B cell (primary cell): Measurements from ENCODE around the gene SALL1.

Experiments
- EZH2 ChIP-seq: IDR thresholded peaks from 2 replicates; pipeline ENCODE4 v1.6.1; 2012; ENCODE audit warnings: borderline replicate concordance, low read depth, mild to moderate bottlenecking, moderate library complexity, low read length; ENCODE audit not compliant: insufficient read depth, poor library complexity, severe bottlenecking
- TF ChIP-seq, protein P1 (sequence below): fragments of 200-600 bp; IDR thresholded peaks from one replicate; pipeline ENCODE4 v1.8.0; 2022; ENCODE audit warnings: antibody characterized with exemption, mild to moderate bottlenecking

DNA sequence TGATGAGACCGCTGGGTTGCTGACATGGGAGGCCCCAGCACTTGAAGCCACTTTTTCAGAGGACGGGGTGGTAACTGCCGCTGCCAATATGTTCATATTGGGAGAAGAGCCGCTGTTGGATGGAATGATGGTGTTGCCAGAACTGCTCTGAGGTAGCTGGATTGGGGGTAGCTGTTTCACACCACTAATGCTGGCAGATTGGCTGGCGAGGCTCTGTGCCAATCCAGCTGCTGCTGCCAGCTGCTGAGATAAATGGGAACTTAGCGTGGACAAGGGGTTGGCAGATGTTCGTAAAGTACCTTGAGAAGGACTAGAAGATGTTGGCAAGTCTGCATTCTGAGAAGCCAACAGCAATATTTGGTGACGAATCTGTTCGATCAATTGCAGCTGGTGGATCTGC is 10.0 kb downstream of the SALL1 start:
- TF ChIP-seq, protein P1, sequence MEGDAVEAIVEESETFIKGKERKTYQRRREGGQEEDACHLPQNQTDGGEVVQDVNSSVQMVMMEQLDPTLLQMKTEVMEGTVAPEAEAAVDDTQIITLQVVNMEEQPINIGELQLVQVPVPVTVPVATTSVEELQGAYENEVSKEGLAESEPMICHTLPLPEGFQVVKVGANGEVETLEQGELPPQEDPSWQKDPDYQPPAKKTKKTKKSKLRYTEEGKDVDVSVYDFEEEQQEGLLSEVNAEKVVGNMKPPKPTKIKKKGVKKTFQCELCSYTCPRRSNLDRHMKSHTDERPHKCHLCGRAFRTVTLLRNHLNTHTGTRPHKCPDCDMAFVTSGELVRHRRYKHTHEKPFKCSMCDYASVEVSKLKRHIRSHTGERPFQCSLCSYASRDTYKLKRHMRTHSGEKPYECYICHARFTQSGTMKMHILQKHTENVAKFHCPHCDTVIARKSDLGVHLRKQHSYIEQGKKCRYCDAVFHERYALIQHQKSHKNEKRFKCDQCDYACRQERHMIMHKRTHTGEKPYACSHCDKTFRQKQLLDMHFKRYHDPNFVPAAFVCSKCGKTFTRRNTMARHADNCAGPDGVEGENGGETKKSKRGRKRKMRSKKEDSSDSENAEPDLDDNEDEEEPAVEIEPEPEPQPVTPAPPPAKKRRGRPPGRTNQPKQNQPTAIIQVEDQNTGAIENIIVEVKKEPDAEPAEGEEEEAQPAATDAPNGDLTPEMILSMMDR, result no peak
- TF ChIP-seq EZH2, result no peak
